ENCODE results near the gene PLCG2. TPM values are rescaled to one million over a fixed set of nuclear protein-coding genes. Genes with fewer than 3 reads are reported as not detected.
"Not testable (repeated sequence)": the region's sequence is repeated elsewhere in the genome, so short reads cannot be mapped to it uniquely, and the experiment has no call there.

The PLCG2 gene
- polyA plus RNA-seq, 2 of the 4 experiments (the other 2 are of a cell fraction), result 2.8 to 6.0 TPM

- POLR2A ChIA-PET, result no interaction called here
- no peak for TF ChIP-seq ESRRA (IDR thresholded peaks at IDR 0.05; ENCODE audit: borderline replicate concordance, low read length)
- TF ChIP-seq ZC3H11A (IDR thresholded peaks at IDR 0.05), result no peak
- TF ChIP-seq KDM1A (IDR thresholded peaks at IDR 0.05; ENCODE audit: low read depth), result no peak
- no peak for TF ChIP-seq TFCP2L1 (CRISPR knock-in tag; IDR thresholded peaks at IDR 0.05)
- no peak for TF ChIP-seq BCL3 (IDR thresholded peaks at IDR 0.05)
- no peak for FAIRE-seq
- H3K9me3 ChIP-seq, result peaks cover 9% of the 10 kb centered on the region
- H3K4me3 ChIP-seq, result no peak overlapping the region
- 33% methylated on average over 2 of the region's 2 CpGs for WGBS (ENCODE audit: missing lambda C conversion rate)
- H3K27ac ChIP-seq, result no peak overlapping the region
- no peaks in the 10 kb centered on the region for H3K4me1 ChIP-seq
- ATAC-seq, result no peak
- CTCF ChIA-PET, result interaction anchor here (1.5 kb wide), 1 partner anchor 14 kb away, joined by 5 read pairs; no protein-coding TSS in a partner anchor
- no peak overlapping the region for H3K4me2 ChIP-seq
- DNase-seq (ENCODE audit: low read depth in 1 of 2, low spot score in 1 of 2), result no peak
These were observed 194.6 kb downstream of the PLCG2 start for GRCh38 chr16:81973737-81974136.

GRCh38 chr16:81975637-81976036 is 196.5 kb downstream of the PLCG2 start:
- FAIRE-seq (no peak), DNase-seq (ENCODE audit: low read depth in 1 of 2, low spot score in 1 of 2) (no peak), ATAC-seq (no peak)
- WGBS (ENCODE audit: missing lambda C conversion rate), result 9% methylated on average over 1 of the region's 1 CpG
- no peak overlapping the region for H3K4me2 ChIP-seq
- no peak overlapping the region for H3K27ac ChIP-seq
- POLR2A ChIA-PET, result no interaction called here
- TF ChIP-seq FOSL2 (IDR thresholded peaks at IDR 0.05), result no peak
- TF ChIP-seq FOSL2 (CRISPR knock-in tag; IDR thresholded peaks at IDR 0.05), result no peak
- TF ChIP-seq FOXS1 (CRISPR knock-in tag; IDR thresholded peaks at IDR 0.05), result no peak
- TF ChIP-seq NR3C1 (IDR thresholded peaks at IDR 0.05), result no peak
- TF ChIP-seq POLR2AphosphoS2 (conservative IDR thresholded peaks at IDR 0.05; ENCODE audit: low read length), result no peak
- TF ChIP-seq POLR2A (IDR thresholded peaks at IDR 0.05; ENCODE audit: low read length), result no peak
- TF ChIP-seq CBX2 (IDR thresholded peaks at IDR 0.05; ENCODE audit: borderline replicate concordance, low read depth), result no peak
- TF ChIP-seq MAX (IDR thresholded peaks at IDR 0.05), result no peak
- no peak for TF ChIP-seq PHF8 (IDR thresholded peaks at IDR 0.05; ENCODE audit: borderline replicate concordance, low read depth)
- TF ChIP-seq CEBPB (IDR thresholded peaks at IDR 0.05), result no peak
- no peak for TF ChIP-seq GATA3 (IDR thresholded peaks at IDR 0.05; ENCODE audit: borderline replicate concordance)
- TF ChIP-seq HOXA7 (CRISPR knock-in tag; IDR thresholded peaks at IDR 0.05), result no peak
- no peak for TF ChIP-seq MYC (IDR thresholded peaks at IDR 0.05; ENCODE audit: borderline replicate concordance, low read length)
- no peak for TF ChIP-seq SREBF2 (IDR thresholded peaks at IDR 0.05)
- no peak overlapping the region for H3K4me3 ChIP-seq
- no peaks in the 10 kb centered on the region for H3K4me1 ChIP-seq
- CTCF ChIA-PET, result no interaction called here
- H3K9me3 ChIP-seq, result peaks cover 9% of the 10 kb centered on the region

- FAIRE-seq; H3K4me1 ChIP-seq; DNase-seq (ENCODE audit: low read depth in 1 of 2, low spot score in 1 of 2); ATAC-seq; H3K9me3 ChIP-seq; H3K4me2 ChIP-seq; POLR2A ChIA-PET; H3K4me3 ChIP-seq; H3K27ac ChIP-seq; CTCF ChIA-PET: not testable (repeated sequence)
- 66% methylated on average over 24 of the region's 26 CpGs for WGBS (ENCODE audit: missing lambda C conversion rate)
These were observed 198.3 kb downstream of the PLCG2 start for GRCh38 chr16:81977335-81977942.

GRCh38 chr16:81987121-81987520 is 208.0 kb downstream of the PLCG2 start:
- Histone ChIP-seq H3K4me2 (no peak overlapping the region), H3K27ac (no peak overlapping the region), H3K9me3 (no peaks in the 10 kb centered on the region), H3K4me1 (no peaks in the 10 kb centered on the region), H3K4me3 (no peak overlapping the region)
- 75% methylated on average over 8 of the region's 8 CpGs for WGBS (ENCODE audit: missing lambda C conversion rate)
- no peak for FAIRE-seq
- TF ChIP-seq REST (IDR thresholded peaks at IDR 0.05) (no peak), FOSL2 (IDR thresholded peaks at IDR 0.05) (no peak), FOSL2 (CRISPR knock-in tag; IDR thresholded peaks at IDR 0.05) (no peak), HDAC2 (IDR thresholded peaks at IDR 0.05) (no peak), ZSCAN20 (CRISPR knock-in tag; IDR thresholded peaks at IDR 0.05) (no peak)
- no peak for DNase-seq (ENCODE audit: low read depth in 1 of 2, low spot score in 1 of 2)
- POLR2A ChIA-PET, result no interaction called here
- CTCF ChIA-PET, result interaction anchor here (1.0 to 1.9 kb wide), 3 partner anchors 10 to 276 kb away, joined by 4 to 5 read pairs (median 5); no protein-coding TSS in a partner anchor
- ATAC-seq, result no peak
